IPS-15b (cell line): ENCODE data around the gene MFAP5.
A peak's percentile ranks its signal among the peaks of the same experiment; 100 is the strongest.

Experiments used
- H3K27me3 ChIP-seq: one replicate; pipeline ENCODE4 v1.6.1; 2013; ENCODE audit warnings: low read length; ENCODE audit not compliant: control insufficient read depth, insufficient read depth
- H3K36me3 ChIP-seq: one replicate; pipeline ENCODE4 v1.6.1; 2013; ENCODE audit warnings: low read length; ENCODE audit not compliant: control insufficient read depth, insufficient read depth
- H3K4me1 ChIP-seq: one replicate; pipeline ENCODE4 v1.6.1; 2013; ENCODE audit warnings: mild to moderate bottlenecking, low read length; ENCODE audit not compliant: control insufficient read depth, insufficient read depth
- H3K4me3 ChIP-seq: one replicate; pipeline ENCODE4 v1.5.1; 2013; ENCODE audit warnings: low read depth, low read length
- H3K9ac ChIP-seq: one replicate; pipeline ENCODE4 v1.6.1; 2013; ENCODE audit warnings: low read depth, mild to moderate bottlenecking, low read length
- H3K9me3 ChIP-seq: one replicate; pipeline ENCODE4 v1.6.1; 2013; ENCODE audit warnings: mild to moderate bottlenecking, low read length; ENCODE audit not compliant: control insufficient read depth, insufficient read depth

Gene MFAP5

DNA sequence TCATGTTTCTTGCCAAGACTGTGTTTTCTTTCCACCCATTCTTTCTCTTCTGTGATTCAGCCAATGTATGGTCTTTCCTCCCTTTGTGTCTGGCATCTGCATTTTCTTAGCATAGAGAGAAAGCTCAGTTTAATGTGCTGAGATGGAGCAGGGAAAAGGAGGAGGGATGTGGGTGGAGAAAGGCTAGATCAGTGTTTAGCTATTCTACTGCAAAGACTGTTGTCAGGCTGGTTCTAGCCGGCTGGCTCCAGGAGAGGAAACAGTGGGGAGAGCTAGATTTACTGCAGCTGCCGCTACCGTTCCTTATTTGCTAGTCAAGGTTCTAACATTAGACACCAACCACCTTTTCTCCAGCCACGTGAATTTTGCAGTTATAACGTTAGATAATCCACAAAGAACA, 29.9 kb upstream of the MFAP5 start:
- H3K4me1 ChIP-seq = peaks cover 38% of the 10 kb centered on the region
- H3K36me3 ChIP-seq = no peaks in the 10 kb centered on the region
- H3K9ac ChIP-seq = no peak overlapping the region
- H3K4me3 ChIP-seq = no peak overlapping the region
- H3K27me3 ChIP-seq = no peaks in the 10 kb centered on the region
- H3K9me3 ChIP-seq = no peaks in the 10 kb centered on the region

DNA sequence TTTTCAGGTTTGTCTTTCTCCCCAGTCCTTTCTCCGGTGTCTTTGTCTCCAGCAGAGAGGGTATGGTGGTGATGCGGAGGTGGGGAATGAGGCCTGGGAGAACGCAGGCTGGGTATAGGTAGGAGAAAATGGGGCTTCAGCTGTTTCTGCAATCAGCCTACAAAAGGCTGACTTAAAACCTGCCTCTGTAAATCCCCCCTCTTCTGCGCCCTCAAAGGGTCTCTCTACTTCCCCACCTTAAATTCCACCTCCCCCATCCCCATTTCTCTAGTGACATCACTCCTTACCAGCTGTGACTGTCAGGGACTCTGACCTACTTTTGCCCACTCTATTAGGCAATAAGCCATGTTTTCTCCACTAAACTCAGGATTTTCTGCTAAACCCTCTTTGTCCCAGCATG, 27.1 kb upstream of the MFAP5 start:
- H3K9me3 ChIP-seq = no peaks in the 10 kb centered on the region

DNA sequence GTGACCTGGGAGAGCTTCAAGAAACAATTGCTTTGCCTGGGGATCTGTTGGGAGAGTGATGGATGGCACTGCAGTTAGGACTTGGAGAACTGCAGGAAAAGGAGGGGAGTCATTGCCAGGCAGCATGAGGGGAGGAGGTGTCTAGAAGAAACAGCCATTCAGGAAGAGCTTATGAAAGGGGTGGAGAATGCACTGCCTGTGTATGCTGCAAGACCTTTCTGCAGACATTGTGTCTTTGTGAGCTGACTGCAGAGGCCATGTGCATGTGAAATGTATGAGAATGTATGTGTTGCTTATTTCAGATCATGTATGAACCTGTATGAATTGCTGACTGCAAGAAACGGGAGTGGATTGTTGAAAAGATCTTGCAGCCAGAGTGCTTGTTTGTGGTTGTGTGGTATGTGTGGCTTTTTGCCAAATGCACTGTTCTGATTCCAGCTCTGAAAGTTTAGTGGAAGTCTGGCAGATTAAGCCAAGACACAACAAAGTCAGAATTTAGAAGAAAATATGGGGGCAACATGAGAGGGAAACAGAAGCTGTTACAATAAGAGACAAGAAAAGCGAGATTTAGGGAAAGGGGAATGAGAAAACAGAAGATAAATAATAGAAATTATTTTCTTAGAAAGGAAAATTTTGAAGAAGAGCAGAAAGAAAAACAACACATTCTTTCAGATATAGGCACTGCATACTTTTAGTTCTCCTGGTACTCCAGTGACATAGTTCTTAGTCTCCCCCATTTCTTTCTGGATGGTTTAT, 25.4 kb upstream of the MFAP5 start:
- no peaks in the 10 kb centered on the region for H3K27me3 ChIP-seq
- H3K4me1 ChIP-seq = peaks cover 28% of the 10 kb centered on the region
- no peak overlapping the region for H3K4me3 ChIP-seq
- H3K9ac ChIP-seq = no peak overlapping the region
- no peaks in the 10 kb centered on the region for H3K9me3 ChIP-seq
- H3K36me3 ChIP-seq = no peaks in the 10 kb centered on the region

More for the DNA sequence above, 27.1 kb upstream of the MFAP5 start:
- Histone ChIP-seq H3K36me3 (no peaks in the 10 kb centered on the region), H3K4me3 (no peak overlapping the region), H3K4me1 (peaks cover 31% of the 10 kb centered on the region), H3K27me3 (no peaks in the 10 kb centered on the region), H3K9ac (peak overlapping the region; percentile 16)

DNA sequence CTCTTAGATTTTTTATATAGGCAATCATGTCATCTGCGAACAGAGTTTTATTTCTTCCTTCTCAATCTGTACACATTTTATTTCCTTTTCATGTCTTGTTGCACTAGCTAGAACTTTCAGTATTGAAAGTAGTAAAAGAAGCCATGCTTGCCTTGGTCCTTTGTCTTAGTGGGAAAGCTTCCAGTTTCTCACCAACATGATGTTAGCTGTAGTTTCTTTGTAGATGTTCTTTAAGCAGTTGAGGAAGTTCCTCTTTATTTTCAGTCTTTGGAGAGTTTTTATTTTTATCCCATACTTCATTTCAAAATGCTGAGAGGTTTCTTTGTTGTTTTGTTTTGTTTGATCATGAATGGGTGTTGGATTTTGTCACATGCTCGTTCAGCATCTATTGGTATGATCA, 22.4 kb upstream of the MFAP5 start:
- no peaks in the 10 kb centered on the region for H3K36me3 ChIP-seq
- peaks cover 24% of the 10 kb centered on the region for H3K4me1 ChIP-seq
- no peak overlapping the region for H3K4me3 ChIP-seq
- H3K9ac ChIP-seq = no peak overlapping the region
- no peaks in the 10 kb centered on the region for H3K9me3 ChIP-seq
- no peaks in the 10 kb centered on the region for H3K27me3 ChIP-seq

DNA sequence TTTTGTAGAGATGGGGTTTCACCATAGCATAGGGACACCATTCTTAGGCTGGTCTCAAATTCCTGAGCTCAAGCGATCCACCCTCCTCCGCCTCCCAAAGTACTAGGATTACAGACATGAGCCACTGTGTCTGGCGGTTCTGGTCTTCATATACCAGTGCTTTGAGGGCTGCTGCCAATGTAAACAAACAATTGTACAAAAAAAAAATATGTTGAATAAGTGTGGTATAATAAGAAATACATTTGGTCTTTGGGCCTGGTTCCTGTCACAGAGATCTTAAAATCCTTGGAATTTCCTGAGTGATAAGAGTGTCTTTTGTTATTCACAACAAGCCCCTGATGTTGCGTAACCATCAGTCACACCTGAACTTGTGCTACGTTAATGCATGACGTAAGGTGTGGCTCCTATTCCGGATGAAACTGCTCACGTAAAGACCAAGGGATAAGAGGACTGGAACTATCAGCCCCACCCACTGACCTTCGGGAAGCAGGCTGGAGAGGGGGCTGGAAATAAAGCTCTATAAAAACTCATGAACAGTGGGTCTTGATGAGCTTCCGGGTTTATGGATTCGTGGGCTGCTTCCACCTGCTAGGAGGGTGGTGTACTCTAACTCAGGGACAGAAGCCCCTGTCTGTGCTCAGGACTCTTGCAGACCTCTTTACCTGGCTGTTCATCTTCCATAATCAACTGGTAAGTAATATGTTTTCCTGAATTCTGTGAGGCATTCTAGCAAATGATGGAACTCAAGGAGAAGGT, 18.7 kb upstream of the MFAP5 start:
- Histone ChIP-seq H3K4me1 (peaks cover 12% of the 10 kb centered on the region), H3K9ac (no peak overlapping the region), H3K36me3 (no peaks in the 10 kb centered on the region), H3K4me3 (peak overlapping the region; percentile 26), H3K9me3 (no peaks in the 10 kb centered on the region), H3K27me3 (no peaks in the 10 kb centered on the region)

DNA sequence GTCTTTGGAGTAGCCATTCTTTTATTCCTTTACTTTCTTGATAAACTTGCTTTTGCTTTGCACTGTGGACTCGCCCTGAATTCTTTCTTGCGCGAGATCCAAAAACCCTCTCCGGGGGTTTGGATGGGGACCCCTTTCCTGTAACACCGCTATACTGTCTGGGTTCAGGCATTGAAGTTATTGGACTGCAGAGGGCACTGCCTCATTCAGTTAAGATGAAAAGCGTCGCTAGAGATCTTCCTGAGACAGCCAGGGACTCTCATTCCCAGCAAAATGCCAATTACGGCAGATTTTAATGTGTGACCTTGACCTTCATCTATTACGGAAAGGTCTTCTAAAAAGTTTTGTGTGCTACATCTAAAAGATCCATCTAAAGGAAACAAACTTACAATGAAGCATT, 17.9 kb upstream of the MFAP5 start:
- H3K4me1 ChIP-seq = peaks cover 12% of the 10 kb centered on the region
- no peaks in the 10 kb centered on the region for H3K36me3 ChIP-seq
- no peak overlapping the region for H3K4me3 ChIP-seq
- no peaks in the 10 kb centered on the region for H3K27me3 ChIP-seq
- H3K9me3 ChIP-seq = no peaks in the 10 kb centered on the region
- H3K9ac ChIP-seq = no peak overlapping the region

DNA sequence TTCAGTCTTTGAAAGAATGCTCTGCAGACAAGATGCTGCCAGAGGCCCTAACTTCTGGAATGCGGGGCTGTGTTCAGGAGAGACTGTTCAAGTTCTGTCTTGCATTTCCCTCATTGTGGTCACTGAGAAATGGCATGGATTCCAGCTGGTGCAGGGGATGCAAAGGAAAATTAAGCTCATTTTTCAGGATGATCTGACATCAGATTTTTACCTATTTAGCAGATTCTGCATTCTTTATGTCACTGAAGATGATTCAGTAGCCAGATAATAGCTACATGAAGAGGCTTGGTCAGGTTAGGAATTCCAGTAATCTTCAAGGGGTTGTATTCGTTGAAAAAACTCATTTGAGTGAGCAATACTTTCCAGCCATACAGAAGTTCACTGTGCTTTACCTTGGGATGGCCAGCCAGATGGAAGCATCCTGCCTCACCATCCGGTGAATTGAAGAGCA, 16.1 kb upstream of the MFAP5 start:
- H3K27me3 ChIP-seq = no peaks in the 10 kb centered on the region
- no peak overlapping the region for H3K4me3 ChIP-seq
- H3K9ac ChIP-seq = no peak overlapping the region
- H3K36me3 ChIP-seq = no peaks in the 10 kb centered on the region
- H3K9me3 ChIP-seq = no peaks in the 10 kb centered on the region
- peaks cover 12% of the 10 kb centered on the region for H3K4me1 ChIP-seq

DNA sequence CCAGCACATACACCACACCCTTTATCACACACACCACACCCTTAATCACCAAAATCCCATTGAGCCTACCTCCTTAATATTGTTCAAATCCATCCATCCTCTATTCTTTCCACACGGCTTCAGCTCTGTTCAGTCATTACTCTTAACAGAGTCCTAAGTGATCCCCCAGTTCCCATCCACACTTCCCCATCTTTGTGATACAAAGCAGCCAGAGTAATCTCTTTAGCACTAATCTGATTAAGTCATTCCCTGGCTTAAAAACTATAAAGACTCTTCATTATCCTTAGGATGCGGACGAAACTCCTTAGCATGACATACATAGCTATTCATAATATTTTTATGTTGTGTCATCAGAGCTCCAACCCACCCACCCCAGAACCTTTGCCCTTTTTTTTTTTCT, 14.7 kb upstream of the MFAP5 start:
- Histone ChIP-seq H3K4me1 (peaks cover 12% of the 10 kb centered on the region), H3K36me3 (no peaks in the 10 kb centered on the region), H3K9me3 (no peaks in the 10 kb centered on the region), H3K9ac (no peak overlapping the region), H3K4me3 (no peak overlapping the region), H3K27me3 (no peaks in the 10 kb centered on the region)

DNA sequence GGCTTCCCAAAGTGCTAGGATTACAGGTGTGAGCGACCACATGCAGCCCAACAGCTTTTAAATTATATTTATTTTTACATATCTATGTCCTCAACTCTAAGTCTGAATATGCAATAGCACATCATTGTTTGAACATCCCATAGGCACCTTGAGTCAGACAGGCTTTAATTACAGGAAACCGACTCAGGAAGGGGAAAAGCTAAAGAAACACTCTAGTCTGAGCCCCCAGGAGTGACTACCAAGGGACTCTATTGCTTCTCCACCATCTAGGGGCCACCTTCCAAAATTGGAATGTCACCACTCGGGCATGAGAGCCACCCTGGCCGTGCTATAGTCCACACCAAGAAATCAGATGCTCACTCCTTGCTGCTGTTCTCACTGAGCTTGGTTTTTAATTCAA, 14.0 kb upstream of the MFAP5 start:
- no peaks in the 10 kb centered on the region for H3K36me3 ChIP-seq
- H3K9ac ChIP-seq = no peak overlapping the region
- peaks cover 9% of the 10 kb centered on the region for H3K4me1 ChIP-seq
- no peak overlapping the region for H3K4me3 ChIP-seq
- no peaks in the 10 kb centered on the region for H3K9me3 ChIP-seq
- no peaks in the 10 kb centered on the region for H3K27me3 ChIP-seq

DNA sequence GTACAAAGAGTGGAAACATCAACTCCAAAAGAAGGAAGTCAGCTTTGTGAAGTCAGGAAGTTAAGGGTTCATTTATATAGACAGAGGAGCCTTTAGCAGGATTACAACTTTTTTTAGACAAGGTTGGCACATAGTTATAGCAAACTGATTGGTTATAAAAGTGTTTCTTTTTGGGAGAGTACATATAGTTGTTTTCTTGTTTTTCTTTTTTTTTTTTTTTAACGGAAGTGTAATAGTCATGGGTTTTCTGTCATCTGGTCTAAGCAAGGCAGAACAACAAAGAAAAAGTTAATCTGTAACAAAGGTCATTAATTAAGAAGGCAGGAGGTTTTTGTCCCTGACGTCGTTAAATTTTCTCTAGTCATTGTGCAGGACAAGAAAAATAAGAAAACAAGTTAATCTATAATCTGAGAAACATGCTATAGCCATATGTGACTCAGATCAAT, 13.0 kb upstream of the MFAP5 start:
- Histone ChIP-seq H3K4me3 (no peak overlapping the region), H3K9ac (no peak overlapping the region), H3K36me3 (no peaks in the 10 kb centered on the region), H3K27me3 (no peaks in the 10 kb centered on the region), H3K4me1 (no peaks in the 10 kb centered on the region), H3K9me3 (no peaks in the 10 kb centered on the region)

DNA sequence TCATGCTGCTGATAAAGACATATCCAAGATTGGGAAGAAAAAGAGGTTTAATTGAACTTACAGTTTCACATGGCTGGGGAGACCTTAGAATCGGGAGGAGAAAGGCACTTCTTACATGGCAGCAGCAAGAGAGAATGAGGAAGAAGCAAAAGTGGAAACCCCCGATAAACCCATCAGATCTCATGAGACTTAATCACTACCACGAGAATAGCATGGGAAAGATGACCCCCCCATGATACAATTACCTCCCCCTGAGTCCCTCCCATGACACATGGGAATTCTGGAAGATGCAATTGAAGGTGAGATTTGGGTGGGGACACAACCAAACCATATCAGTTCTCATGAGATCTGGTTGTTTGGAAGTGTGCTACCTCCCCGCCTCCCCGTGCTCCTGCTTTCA, 9.8 kb upstream of the MFAP5 start:
- H3K9ac ChIP-seq = no peak overlapping the region
- H3K27me3 ChIP-seq = no peaks in the 10 kb centered on the region
- no peaks in the 10 kb centered on the region for H3K4me1 ChIP-seq
- no peaks in the 10 kb centered on the region for H3K36me3 ChIP-seq
- H3K4me3 ChIP-seq = no peak overlapping the region
- H3K9me3 ChIP-seq = no peaks in the 10 kb centered on the region

DNA sequence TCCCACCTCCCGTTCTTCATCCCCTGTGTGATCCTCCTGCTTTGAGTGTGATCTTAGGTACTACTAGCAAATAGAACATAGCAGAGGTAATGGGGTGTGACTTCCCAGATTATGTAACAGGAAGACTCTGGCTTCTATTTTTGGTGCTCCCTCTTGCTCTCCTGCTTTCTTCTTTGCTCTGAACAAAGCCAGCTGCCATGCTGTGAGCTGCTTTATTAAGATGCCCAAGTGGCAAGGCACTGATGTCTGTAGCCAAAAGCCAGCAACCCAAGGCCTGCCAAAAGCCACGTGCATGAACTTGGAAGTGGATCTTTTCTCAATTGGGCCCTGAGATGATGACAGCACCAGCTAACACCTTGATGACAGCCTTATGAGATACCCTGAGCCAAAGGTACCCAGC, 5.8 kb upstream of the MFAP5 start:
- H3K4me3 ChIP-seq = no peak overlapping the region
- no peaks in the 10 kb centered on the region for H3K27me3 ChIP-seq
- H3K4me1 ChIP-seq = no peaks in the 10 kb centered on the region
- H3K36me3 ChIP-seq = no peaks in the 10 kb centered on the region
- no peaks in the 10 kb centered on the region for H3K9me3 ChIP-seq
- H3K9ac ChIP-seq = no peak overlapping the region
